Endometrial microvascular endothelial cells (primary cell): ENCODE measurements around the gene AGPS. TPM values are rescaled to one million over a fixed set of nuclear protein-coding genes. Genes with fewer than 3 reads are reported as not detected.

Experiments used
- total RNA-seq: library from RNA; depleted of rRNA; stranded (reverse); fragments of >200 nt; gene quantifications from one replicate; pipeline ENCODE4 v1.2.3, GENCODE V29; 2015; ENCODE audit errors: inconsistent ontology term

Gene AGPS
- total RNA-seq, 1 donor from 2014 or later = 67.5 TPM

Other genes starting within 250 kb of the AGPS start
- 63.0 TPM for gene HNRNPA3, start 180.0 kb upstream of the AGPS start, total RNA-seq
- gene NFE2L2, start 128.0 kb upstream of the AGPS start, total RNA-seq = 48.9 TPM